ENCODE data around the gene NVL.

Gene NVL

GRCh38 chr1:224192082-224192788 lies 137.7 kb downstream of the NVL start:
- DNase-seq: no peak

- DNase-seq: no peak
Observed at GRCh38 chr1:224189561-224189960, 140.4 kb downstream of the NVL start.

DNA sequence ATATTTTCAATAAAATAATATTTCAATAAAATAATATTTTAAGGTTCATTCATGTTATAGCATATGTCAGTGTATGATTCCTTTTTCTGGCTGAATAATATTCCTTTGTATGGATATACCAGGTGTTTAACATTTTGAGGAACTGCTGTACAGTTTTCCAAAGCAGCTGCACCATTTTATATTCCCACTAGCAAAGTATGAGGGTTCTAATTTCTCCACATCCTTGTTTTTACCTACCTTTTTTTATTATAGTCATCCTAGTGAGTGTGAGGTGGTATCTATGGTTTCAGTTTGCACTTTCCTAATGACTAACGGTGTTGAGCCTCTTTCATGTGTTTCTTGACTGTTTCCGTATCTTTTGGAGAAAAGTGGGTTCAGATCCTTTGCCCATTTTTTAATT lies 141.7 kb downstream of the NVL start:
- no peak for DNase-seq

GRCh38 chr1:224185208-224185607 lies 144.8 kb downstream of the NVL start:
- no peak for DNase-seq

DNA sequence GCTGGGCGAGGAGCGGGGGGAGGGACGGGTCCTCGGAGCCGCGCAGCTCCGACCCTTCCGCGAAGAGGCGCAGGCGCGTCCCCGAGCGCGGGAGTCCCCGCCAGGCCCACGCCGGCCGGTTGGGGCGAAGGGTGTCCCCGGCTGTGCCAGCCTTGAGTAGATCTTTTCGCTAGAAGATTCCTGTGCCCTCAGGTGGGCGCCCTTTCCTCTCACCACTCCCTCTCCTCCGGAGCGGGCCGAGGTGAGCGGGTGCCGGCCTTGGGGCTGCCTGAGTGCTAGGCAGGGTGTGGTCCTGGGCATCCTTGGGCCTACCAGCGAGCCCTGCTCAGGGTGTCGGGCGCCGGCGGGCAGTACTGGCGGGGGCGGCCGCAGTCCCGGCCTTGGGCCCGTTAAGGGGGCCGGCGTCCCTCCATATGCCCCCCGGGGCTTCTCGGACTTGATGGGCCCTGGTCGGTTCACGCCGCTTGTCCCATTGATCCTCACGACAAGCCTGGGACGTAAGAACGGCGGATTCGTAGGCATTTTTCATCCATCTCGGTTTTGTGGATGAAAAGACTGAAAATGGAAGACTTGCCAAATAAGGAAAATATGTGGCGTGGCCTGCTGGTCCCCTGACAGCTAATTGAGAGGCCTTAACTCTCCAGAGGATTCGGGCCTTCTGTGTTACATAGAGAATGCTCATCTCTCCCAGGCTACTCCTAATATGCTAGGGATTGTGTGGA lies 146.2 kb downstream of the NVL start:
- peak; percentile 42 for DNase-seq

DNA sequence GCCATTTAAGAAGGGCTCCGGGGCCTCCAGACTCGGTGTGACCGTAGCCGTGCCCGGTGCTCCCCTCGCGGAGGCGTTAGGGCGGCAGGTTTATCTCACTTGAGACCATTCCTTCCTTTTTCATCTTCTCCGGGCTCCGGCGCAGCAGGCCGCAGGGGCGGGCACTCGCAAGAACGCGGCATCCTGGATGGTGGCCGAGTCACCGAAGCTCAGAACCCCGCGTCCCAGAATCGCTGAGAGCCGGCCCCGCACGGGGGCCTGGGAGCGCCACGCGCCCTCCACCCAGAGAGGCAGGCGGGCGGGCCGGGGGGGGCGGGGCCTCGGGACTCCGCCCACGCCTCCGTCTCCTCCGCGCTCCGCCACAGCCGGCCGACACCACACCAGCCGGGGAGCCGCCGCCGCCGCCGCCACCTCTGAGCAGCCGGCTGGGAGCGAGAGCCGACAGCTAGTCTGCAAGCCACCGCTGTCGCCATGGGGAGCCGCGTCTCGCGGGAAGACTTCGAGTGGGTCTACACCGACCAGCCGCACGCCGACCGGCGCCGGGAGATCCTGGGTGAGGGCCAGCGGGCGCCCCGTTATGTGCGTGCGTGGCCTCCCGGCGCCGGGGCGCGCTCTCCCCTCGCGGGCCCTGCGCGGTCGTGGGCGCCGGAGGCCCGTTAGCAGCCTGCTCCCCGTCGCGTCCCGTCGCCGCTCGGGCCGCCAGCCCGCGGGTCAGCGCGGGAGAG lies 146.9 kb downstream of the NVL start, which contains the start of gene DEGS1:
TSS of gene DEGS1 (plus strand) at position 375 of the 725 bp plus-strand sequence. CDS start at position 472, 97 bp downstream.
- DNase-seq: peak; percentile 83

- DNase-seq: peak; percentile 50
Observed at GRCh38 chr1:224182057-224182865, 147.7 kb downstream of the NVL start.

DNA sequence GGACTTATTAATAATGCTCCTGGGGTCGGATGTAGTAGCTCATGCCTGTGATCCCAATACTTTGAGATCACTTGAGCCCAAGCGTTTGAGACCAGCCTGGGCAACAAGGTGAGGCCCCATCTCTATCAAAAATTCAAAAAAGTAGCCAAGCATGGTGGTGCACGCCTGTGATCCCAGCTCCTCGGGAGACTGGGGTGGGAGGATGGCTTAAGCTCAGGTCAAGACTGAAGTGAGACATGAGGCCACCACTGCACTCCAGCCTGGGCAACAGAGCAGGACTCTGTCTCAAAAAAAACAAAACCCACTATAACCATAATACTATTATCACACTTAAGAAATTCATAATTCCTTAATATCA lies 148.5 kb downstream of the NVL start:
- DNase-seq: no peak

DNA sequence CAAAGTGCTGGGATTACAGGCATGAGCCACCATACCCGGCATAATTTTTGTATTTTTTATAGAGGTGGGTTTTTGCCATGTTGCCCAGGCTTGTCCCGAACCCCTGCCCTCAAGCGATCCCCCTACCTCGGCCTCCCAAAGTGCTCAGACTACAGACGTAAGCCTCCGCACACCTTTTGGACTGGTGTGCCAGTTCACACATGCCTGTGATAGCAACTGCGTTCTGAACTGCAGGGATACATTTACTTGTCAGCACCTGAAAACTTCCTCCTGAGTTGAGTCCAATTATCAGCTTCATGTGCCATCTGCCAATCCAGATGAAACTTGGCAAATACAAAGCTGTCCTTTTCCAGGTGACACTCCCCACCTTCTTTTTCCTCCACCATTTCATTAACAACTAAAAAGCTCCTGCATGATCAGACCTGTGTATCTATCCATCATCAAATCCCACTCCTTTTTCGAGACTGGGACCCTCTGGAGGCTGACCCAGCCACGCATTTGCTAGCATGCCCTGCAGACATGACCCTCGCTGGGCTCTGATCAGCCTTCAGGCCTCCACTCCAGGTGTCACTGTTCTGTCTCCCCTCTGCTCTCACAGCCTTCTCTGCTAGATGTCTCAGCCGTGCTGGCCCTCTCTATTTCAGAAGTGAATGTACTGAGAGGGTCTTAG lies 149.1 kb downstream of the NVL start:
- no peak for DNase-seq

- DNase-seq: no peak
Observed at GRCh38 chr1:224178894-224179293, 151.1 kb downstream of the NVL start.

DNA sequence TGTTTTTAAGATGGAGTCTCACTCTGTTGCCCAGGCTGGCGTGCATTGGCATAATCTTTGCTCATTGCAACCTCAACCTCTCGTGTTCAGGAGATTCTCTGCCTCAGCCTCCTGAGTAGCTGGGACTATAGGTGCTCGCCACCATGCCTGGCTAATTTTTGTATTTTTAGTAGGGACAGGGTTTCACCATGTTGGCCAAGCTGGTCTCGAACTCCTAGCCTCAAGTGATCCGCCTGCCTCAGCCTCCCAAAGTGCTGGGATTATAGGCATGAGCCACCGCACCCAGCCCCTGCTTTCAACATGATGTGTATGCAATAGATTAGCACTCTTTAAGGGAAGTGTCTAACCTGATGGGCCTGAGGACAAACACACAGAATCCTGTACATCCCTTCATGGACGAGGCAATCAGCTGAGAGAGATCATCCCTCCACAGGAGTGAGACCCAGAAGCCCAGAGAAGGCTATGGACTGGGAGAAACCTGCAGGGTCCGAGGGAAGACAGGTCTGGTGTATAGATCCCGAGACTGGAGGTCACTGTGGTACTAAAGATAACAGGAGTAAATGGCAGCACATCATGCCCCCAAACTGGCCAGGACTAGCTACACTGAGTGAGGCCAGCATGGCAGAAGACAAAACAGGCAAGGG lies 152.5 kb downstream of the NVL start:
- DNase-seq: no peak

Data from T-helper 9 cell (primary cell).